ENCODE results near the gene GSAP. TPM values are rescaled to one million over a fixed set of nuclear protein-coding genes. Genes with fewer than 3 reads are reported as not detected.
"Not testable (repeated sequence)": the region's sequence is repeated elsewhere in the genome, so short reads cannot be mapped to it uniquely, and the experiment has no call there.

The GSAP gene
- total RNA-seq, 1 experiment from 2014 or later = 1.3 TPM

DNA sequence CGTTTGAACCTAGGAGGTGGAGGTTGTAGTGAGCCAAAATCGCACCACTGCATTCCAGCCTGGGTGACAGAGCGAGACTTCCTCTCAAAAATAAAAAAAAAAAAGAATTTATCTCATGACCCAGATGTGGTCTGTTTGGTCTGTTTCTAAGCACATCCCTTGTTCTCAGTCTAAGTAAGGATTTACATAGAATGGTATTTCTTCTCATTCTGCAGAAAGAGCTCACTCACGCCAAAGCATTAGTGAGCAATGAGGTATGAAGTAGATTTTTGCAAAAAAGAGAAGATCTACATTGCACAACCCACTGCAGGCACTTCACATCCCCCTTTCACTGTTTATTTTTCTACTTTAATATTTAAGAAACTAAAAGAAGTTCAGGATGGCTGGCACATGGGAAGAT lies 140.0 kb downstream of the GSAP start:
- no peaks in the 10 kb centered on the region for H3K36me3 ChIP-seq (ENCODE audit: insufficient read depth, low read length)
- H4K20me1 ChIP-seq (ENCODE audit: insufficient read depth, low read depth, low read length) = no peaks in the 10 kb centered on the region
- H3K9me2 ChIP-seq (replicated peaks; ENCODE audit: insufficient read depth, low read length) = no peaks in the 10 kb centered on the region
- H2AFZ ChIP-seq (ENCODE audit: low read length) = no peak overlapping the region
- no peaks in the 10 kb centered on the region for H3K27me3 ChIP-seq (ENCODE audit: low read length)
- peak overlapping the region; percentile 49 for H3K4me2 ChIP-seq (ENCODE audit: low read depth, low read length, poor library complexity, severe bottlenecking)
- peaks cover 34% of the 10 kb centered on the region for H3K4me1 ChIP-seq (ENCODE audit: low read length)
- no peak overlapping the region; the same call in 1 of the 2 replicates for H3K4me3 ChIP-seq (ENCODE audit: low read length)
- peak overlapping the region; percentile 59 for H3K9ac ChIP-seq (ENCODE audit: low read length)
- peak overlapping the region; percentile 99 for H3K27ac ChIP-seq (ENCODE audit: low read length)
- no peaks in the 10 kb centered on the region for H3K79me2 ChIP-seq (ENCODE audit: low read length)
- DNase-seq = peak; percentile 88
- H3K9me3 ChIP-seq (ENCODE audit: low read length) = no peaks in the 10 kb centered on the region

DNA sequence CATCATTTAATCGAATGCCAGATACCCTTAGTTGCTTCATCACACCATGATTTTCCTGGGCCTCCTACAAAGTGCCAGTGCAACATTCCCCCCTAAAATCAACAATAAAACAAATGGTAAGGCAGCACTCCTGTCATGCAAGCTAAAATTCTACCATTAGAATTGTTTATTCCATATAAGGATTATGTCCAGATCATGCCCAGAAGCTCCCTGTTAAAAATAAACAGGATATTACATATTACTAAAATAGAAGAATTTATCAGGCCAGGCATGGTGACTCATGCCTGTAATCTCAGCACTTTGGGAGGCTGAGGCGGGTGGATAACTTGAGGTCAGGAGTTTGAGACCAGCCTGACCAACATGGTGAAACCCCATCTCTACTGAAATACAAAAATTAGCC lies 140.5 kb downstream of the GSAP start:
- H3K9me3 ChIP-seq (ENCODE audit: low read length); H3K79me2 ChIP-seq (ENCODE audit: low read length); DNase-seq; H3K4me3 ChIP-seq (ENCODE audit: low read length); H4K20me1 ChIP-seq (ENCODE audit: insufficient read depth, low read depth, low read length); H2AFZ ChIP-seq (ENCODE audit: low read length); H3K27me3 ChIP-seq (ENCODE audit: low read length); H3K36me3 ChIP-seq (ENCODE audit: insufficient read depth, low read length); H3K9me2 ChIP-seq (replicated peaks; ENCODE audit: insufficient read depth, low read length): not testable (repeated sequence)
- Histone ChIP-seq H3K9ac (ENCODE audit: low read length) (0 out of 2 replicates have a peak overlapping the region, but pooled peaks have one; percentile 5), H3K27ac (ENCODE audit: low read length) (peak overlapping the region; percentile 99), H3K4me1 (ENCODE audit: low read length) (peaks cover 31% of the 10 kb centered on the region), H3K4me2 (ENCODE audit: low read depth, low read length, poor library complexity, severe bottlenecking) (peak overlapping the region; percentile 26)

DNA sequence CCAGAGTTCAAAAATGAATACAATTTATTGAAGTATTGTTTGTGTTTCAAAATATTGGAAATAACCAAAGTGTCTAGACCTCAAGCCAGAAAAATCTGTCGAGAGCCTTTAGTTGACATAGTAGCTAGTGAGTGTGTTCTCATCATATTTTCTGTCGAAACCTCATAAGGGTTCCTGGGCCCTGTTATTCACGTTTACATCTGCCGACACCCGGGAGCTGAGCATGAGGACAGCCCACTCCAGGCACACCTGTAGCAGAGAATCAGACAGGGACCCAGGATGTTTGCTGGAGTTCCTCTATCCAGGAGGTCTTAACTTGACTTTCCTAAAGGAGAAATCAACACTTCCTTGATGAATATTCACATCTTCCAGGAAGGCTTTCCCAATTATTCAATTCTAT lies 144.4 kb downstream of the GSAP start:
- no peaks in the 10 kb centered on the region for H3K9me3 ChIP-seq (ENCODE audit: low read length)
- DNase-seq = no peak
- no peaks in the 10 kb centered on the region for H3K27me3 ChIP-seq (ENCODE audit: low read length)
- H3K9ac ChIP-seq (ENCODE audit: low read length) = no peak overlapping the region
- no peaks in the 10 kb centered on the region for H3K36me3 ChIP-seq (ENCODE audit: insufficient read depth, low read length)
- no peaks in the 10 kb centered on the region for H4K20me1 ChIP-seq (ENCODE audit: insufficient read depth, low read depth, low read length)
- no peak overlapping the region for H3K4me2 ChIP-seq (ENCODE audit: low read depth, low read length, poor library complexity, severe bottlenecking)
- peaks cover 38% of the 10 kb centered on the region for H3K4me1 ChIP-seq (ENCODE audit: low read length)
- no peak overlapping the region for H3K4me3 ChIP-seq (ENCODE audit: low read length)
- no peak overlapping the region for H3K27ac ChIP-seq (ENCODE audit: low read length)
- H3K79me2 ChIP-seq (ENCODE audit: low read length) = no peaks in the 10 kb centered on the region
- H3K9me2 ChIP-seq (replicated peaks; ENCODE audit: insufficient read depth, low read length) = no peaks in the 10 kb centered on the region
- H2AFZ ChIP-seq (ENCODE audit: low read length) = no peak overlapping the region

DNA sequence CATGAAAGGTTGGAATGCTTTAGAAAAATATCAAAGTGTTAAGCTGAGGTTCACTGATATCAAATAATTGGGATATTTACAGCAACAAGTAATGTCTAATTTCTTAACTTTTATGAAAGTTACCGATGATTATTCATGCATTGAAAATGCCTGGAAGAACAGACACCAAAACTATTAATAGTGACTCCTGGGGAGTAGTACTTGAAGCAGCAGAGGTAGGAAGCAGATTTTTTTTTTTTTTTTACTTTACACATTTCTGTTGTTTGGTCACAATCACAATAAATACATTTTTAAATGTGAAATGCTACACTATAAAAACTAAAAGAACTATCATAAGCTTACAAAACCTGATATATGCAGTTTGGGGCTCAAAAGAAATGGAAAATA lies 146.1 kb downstream of the GSAP start:
- H3K4me3 ChIP-seq (ENCODE audit: low read length) = no peak overlapping the region

DNA sequence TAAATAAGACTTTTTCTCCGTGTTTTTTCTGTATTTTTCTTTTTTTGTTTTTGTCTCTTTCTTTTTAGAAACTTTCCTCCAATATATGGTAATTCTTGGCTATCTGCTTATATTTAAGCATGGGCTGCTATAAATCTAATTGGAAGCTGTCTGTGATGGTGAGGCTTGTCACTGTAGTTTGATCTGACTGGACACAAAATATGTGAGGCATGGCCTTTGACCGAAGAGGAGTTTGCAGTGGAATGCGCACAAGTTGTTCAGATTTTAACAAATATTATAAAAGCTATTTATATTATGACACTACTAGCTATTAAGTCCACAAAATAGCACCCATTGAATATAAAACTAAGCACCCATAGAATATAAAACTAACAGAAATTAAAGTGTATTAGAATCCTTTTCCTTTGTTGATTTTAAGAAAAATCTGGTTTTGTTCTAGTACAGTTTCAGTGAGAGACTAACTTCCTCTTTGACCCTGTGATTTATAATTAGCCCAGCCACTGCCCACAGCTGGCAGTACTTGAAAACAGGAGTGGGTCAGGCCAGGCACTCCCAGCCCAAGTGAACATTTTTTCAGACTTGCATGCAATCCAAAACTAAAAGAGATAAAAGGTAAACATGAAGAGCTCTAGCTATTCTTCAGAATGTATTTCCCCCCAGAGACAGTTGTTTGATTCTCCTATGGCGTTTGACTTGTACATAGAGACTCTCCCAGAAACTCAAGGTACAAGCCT lies 146.6 kb downstream of the GSAP start:
- Histone ChIP-seq H3K79me2 (ENCODE audit: low read length) (no peaks in the 10 kb centered on the region), H3K27ac (ENCODE audit: low read length) (peak overlapping the region; percentile 71), H2AFZ (ENCODE audit: low read length) (no peak overlapping the region), H3K9ac (ENCODE audit: low read length) (no peak overlapping the region), H4K20me1 (ENCODE audit: insufficient read depth, low read depth, low read length) (no peaks in the 10 kb centered on the region), H3K9me2 (replicated peaks; ENCODE audit: insufficient read depth, low read length) (no peaks in the 10 kb centered on the region), H3K4me1 (ENCODE audit: low read length) (peaks cover 30% of the 10 kb centered on the region), H3K4me2 (ENCODE audit: low read depth, low read length, poor library complexity, severe bottlenecking) (peak overlapping the region; percentile 48), H3K36me3 (ENCODE audit: insufficient read depth, low read length) (no peaks in the 10 kb centered on the region), H3K4me3 (ENCODE audit: low read length) (no peak overlapping the region), H3K9me3 (ENCODE audit: low read length) (no peaks in the 10 kb centered on the region), H3K27me3 (ENCODE audit: low read length) (no peaks in the 10 kb centered on the region)
- peak; percentile 56 for DNase-seq

More for the DNA sequence above, 146.1 kb downstream of the GSAP start:
- H3K79me2 ChIP-seq (ENCODE audit: low read length) = no peaks in the 10 kb centered on the region
- H4K20me1 ChIP-seq (ENCODE audit: insufficient read depth, low read depth, low read length) = no peaks in the 10 kb centered on the region
- peak overlapping the region; percentile 71 for H3K27ac ChIP-seq (ENCODE audit: low read length)
- H3K9me3 ChIP-seq (ENCODE audit: low read length) = no peaks in the 10 kb centered on the region
- no peaks in the 10 kb centered on the region for H3K9me2 ChIP-seq (replicated peaks; ENCODE audit: insufficient read depth, low read length)
- H3K27me3 ChIP-seq (ENCODE audit: low read length) = no peaks in the 10 kb centered on the region
- H3K4me1 ChIP-seq (ENCODE audit: low read length) = peaks cover 32% of the 10 kb centered on the region
- H3K36me3 ChIP-seq (ENCODE audit: insufficient read depth, low read length) = no peaks in the 10 kb centered on the region
- peak overlapping the region; percentile 48 for H3K4me2 ChIP-seq (ENCODE audit: low read depth, low read length, poor library complexity, severe bottlenecking)
- no peak overlapping the region for H2AFZ ChIP-seq (ENCODE audit: low read length)
- no peak for DNase-seq
- H3K9ac ChIP-seq (ENCODE audit: low read length) = no peak overlapping the region

DNA sequence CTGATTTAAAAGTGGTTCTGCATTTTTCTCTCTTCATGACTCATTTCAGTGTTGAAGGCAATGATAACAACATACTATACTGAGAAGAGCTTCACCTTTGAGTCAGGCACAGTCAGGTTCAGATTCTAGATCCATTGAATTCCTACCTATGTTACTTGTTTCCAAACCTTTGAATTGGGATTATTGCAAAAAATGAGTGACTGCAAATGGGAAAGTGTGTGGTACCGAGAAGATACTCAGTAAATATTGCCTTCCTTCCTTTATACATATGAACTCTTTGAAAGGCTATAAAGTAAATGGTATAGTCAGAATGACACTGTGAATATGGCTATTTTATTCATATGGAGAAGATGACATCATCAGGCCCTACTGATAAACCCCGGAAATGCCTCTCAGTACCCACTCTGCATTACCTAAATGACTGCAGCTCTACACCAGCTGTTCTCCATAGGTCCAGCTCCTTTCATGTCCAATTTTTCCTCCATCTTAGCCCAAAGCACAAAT lies 149.8 kb downstream of the GSAP start:
- no peak for DNase-seq
- no peak overlapping the region; the same call in 1 of the 2 replicates for H3K27ac ChIP-seq (ENCODE audit: low read length)
- H3K4me3 ChIP-seq (ENCODE audit: low read length) = no peak overlapping the region
- H4K20me1 ChIP-seq (ENCODE audit: insufficient read depth, low read depth, low read length) = no peaks in the 10 kb centered on the region
- no peaks in the 10 kb centered on the region for H3K79me2 ChIP-seq (ENCODE audit: low read length)
- H3K27me3 ChIP-seq (ENCODE audit: low read length) = no peaks in the 10 kb centered on the region
- no peak overlapping the region for H3K4me2 ChIP-seq (ENCODE audit: low read depth, low read length, poor library complexity, severe bottlenecking)
- H3K9me2 ChIP-seq (replicated peaks; ENCODE audit: insufficient read depth, low read length) = no peaks in the 10 kb centered on the region
- H3K36me3 ChIP-seq (ENCODE audit: insufficient read depth, low read length) = no peaks in the 10 kb centered on the region
- no peak overlapping the region for H3K9ac ChIP-seq (ENCODE audit: low read length)
- peaks cover 30% of the 10 kb centered on the region for H3K4me1 ChIP-seq (ENCODE audit: low read length)
- no peaks in the 10 kb centered on the region for H3K9me3 ChIP-seq (ENCODE audit: low read length)
- H2AFZ ChIP-seq (ENCODE audit: low read length) = no peak overlapping the region

DNA sequence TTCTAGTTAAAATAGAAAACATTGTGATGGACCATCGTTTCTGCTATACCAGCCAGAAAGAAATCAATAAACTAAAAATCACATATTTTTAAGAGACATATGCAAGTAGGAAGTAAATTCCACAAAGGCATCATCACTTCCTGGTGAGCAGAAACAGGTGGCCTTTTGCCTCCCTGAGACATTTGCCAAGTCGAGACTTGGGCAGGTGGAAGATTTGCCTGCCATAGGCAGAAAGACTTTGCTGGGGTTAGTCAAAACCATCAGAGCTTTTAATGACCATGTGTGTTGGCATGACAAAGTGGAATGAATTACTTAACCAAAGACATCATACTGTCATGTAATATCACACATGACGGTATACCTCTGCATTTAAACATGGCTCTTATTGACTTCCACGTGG lies 150.5 kb downstream of the GSAP start:
- peaks cover 30% of the 10 kb centered on the region for H3K4me1 ChIP-seq (ENCODE audit: low read length)
- H3K36me3 ChIP-seq (ENCODE audit: insufficient read depth, low read length) = no peaks in the 10 kb centered on the region
- no peak overlapping the region for H2AFZ ChIP-seq (ENCODE audit: low read length)
- H3K27me3 ChIP-seq (ENCODE audit: low read length) = no peaks in the 10 kb centered on the region
- H3K4me3 ChIP-seq (ENCODE audit: low read length) = no peak overlapping the region
- H3K9me2 ChIP-seq (replicated peaks; ENCODE audit: insufficient read depth, low read length) = no peaks in the 10 kb centered on the region
- H3K27ac ChIP-seq (ENCODE audit: low read length) = no peak overlapping the region; the same call in 1 of the 2 replicates
- no peaks in the 10 kb centered on the region for H3K79me2 ChIP-seq (ENCODE audit: low read length)
- H3K9me3 ChIP-seq (ENCODE audit: low read length) = no peaks in the 10 kb centered on the region
- H3K9ac ChIP-seq (ENCODE audit: low read length) = no peak overlapping the region
- no peaks in the 10 kb centered on the region for H4K20me1 ChIP-seq (ENCODE audit: insufficient read depth, low read depth, low read length)
- no peak overlapping the region for H3K4me2 ChIP-seq (ENCODE audit: low read depth, low read length, poor library complexity, severe bottlenecking)
- no peak for DNase-seq

DNA sequence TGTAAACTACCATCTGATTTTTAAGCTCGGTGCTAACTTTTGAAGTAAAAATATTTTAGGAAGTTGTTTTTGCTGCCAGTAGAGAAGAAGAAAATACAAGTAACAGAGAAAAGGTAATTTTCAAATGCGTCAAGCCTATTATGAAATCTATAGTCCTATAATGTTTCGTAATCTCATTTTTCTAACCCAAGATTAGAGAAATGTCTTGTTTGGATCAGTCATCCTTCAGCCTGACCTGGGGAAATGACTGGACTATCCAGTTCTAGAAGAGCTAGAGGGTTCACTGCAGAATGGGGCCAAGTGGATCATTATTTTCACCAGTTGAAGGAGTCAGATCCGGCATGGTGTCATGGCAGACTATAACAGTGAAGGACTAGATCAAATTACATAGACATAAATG lies 153.8 kb downstream of the GSAP start:
- Histone ChIP-seq H3K9ac (ENCODE audit: low read length) (no peak overlapping the region), H3K9me2 (replicated peaks; ENCODE audit: insufficient read depth, low read length) (no peaks in the 10 kb centered on the region), H3K36me3 (ENCODE audit: insufficient read depth, low read length) (no peaks in the 10 kb centered on the region), H3K27ac (ENCODE audit: low read length) (no peak overlapping the region), H3K79me2 (ENCODE audit: low read length) (no peaks in the 10 kb centered on the region), H3K27me3 (ENCODE audit: low read length) (no peaks in the 10 kb centered on the region), H3K4me3 (ENCODE audit: low read length) (no peak overlapping the region), H3K4me2 (ENCODE audit: low read depth, low read length, poor library complexity, severe bottlenecking) (no peak overlapping the region), H3K4me1 (ENCODE audit: low read length) (peaks cover 11% of the 10 kb centered on the region), H3K9me3 (ENCODE audit: low read length) (no peaks in the 10 kb centered on the region), H4K20me1 (ENCODE audit: insufficient read depth, low read depth, low read length) (no peaks in the 10 kb centered on the region), H2AFZ (ENCODE audit: low read length) (no peak overlapping the region)
- no peak for DNase-seq

Measured in Karpas-422 (cell line).